Neural progenitor cell (in vitro differentiated cells): Measurements from ENCODE around the gene ATP7B. TPM values are rescaled to one million over a fixed set of nuclear protein-coding genes. Genes with fewer than 3 reads are reported as not detected.

Source experiments
- DNase-seq: peaks from one replicate; pipeline ENCODE4 v3.0.0-alpha.2; 2016; ENCODE audit warnings: low spot score
- H2AFZ ChIP-seq: fragments of 200-600 bp; sonication (generic); replicated peaks from 2 replicates; pipeline ENCODE4 v1.6.1; 2016; ENCODE audit warnings: antibody characterized with exemption
- H3F3A ChIP-seq: fragments of 200-600 bp; sonication (generic); 2 replicates; pipeline ENCODE4 v1.6.1; 2016; ENCODE audit warnings: antibody characterized with exemption, low read depth
- H3K27ac ChIP-seq: fragments of 200-600 bp; sonication (generic); 2 replicates; pipeline ENCODE4 v1.5.1; 2016; ENCODE audit warnings: mild to moderate bottlenecking
- H3K27me3 ChIP-seq: fragments of 200-600 bp; sonication (generic); 2 replicates; pipeline ENCODE4 v1.6.1; 2016; ENCODE audit warnings: mild to moderate bottlenecking, moderate library complexity
- H3K36me3 ChIP-seq: fragments of 200-600 bp; sonication (generic); 2 replicates; pipeline ENCODE4 v1.5.1; 2016
- H3K4me1 ChIP-seq: fragments of 200-600 bp; sonication (generic); 2 replicates; pipeline ENCODE4 v1.6.1; 2016; ENCODE audit warnings: mixed run types
- H3K4me2 ChIP-seq: fragments of 200-600 bp; sonication (generic); 2 replicates; pipeline ENCODE4 v1.6.1; 2016
- H3K4me3 ChIP-seq: fragments of 200-600 bp; sonication (generic); 2 replicates; pipeline ENCODE4 v1.5.1; 2016
- H3K79me2 ChIP-seq: fragments of 200-600 bp; sonication (generic); 2 replicates; pipeline ENCODE4 v1.6.1; 2016; ENCODE audit warnings: low read depth
- H3K9ac ChIP-seq: fragments of 200-600 bp; sonication (generic); 2 replicates; pipeline ENCODE4 v1.6.1; 2016
- H3K9me3 ChIP-seq: fragments of 200-600 bp; sonication (generic); 2 replicates; pipeline ENCODE4 v1.5.1; 2016; ENCODE audit warnings: low read depth
- H4K20me1 ChIP-seq: fragments of 200-600 bp; sonication (generic); 2 replicates; pipeline ENCODE4 v1.6.1; 2016; ENCODE audit warnings: low read depth
- H3K27ac Mint-ChIP-seq: 3 replicates; pipeline ENCODE4 v1.8.0; 2021; ENCODE audit warnings: mixed read lengths
- H3K27me3 Mint-ChIP-seq: 2 replicates; pipeline ENCODE4 v1.8.0; 2022; ENCODE audit warnings: low read depth, mild to moderate bottlenecking, inconsistent platforms, moderate library complexity, mixed read lengths; ENCODE audit not compliant: insufficient read depth
- H3K36me3 Mint-ChIP-seq: 3 replicates; pipeline ENCODE4 v1.8.0; 2021; ENCODE audit warnings: mixed read lengths
- H3K4me1 Mint-ChIP-seq: 3 replicates; pipeline ENCODE4 v1.8.0; 2021; ENCODE audit warnings: mixed read lengths
- H3K4me3 Mint-ChIP-seq: 3 replicates; pipeline ENCODE4 v1.8.0; 2021; ENCODE audit warnings: mild to moderate bottlenecking, moderate library complexity, mixed read lengths
- H3K9me3 Mint-ChIP-seq: 3 replicates; pipeline ENCODE4 v1.8.0; 2020; ENCODE audit warnings: mixed read lengths
- EZH2 ChIP-seq: fragments of 200-600 bp; sonication (generic); IDR thresholded peaks from 2 replicates; pipeline ENCODE4 v1.6.1; 2017; ENCODE audit warnings: antibody characterized with exemption, mild to moderate bottlenecking, moderate library complexity
- EZH2phosphoT487 ChIP-seq: fragments of 200-600 bp; sonication (generic); IDR thresholded peaks from 2 replicates; pipeline ENCODE4 v1.6.1; 2017; ENCODE audit warnings: antibody characterized with exemption
- total RNA-seq: library from RNA; depleted of rRNA; stranded (reverse); fragments of >200 nt; gene quantifications from 2 replicates; pipeline ENCODE4 v1.2.3, GENCODE V29; 2015; ENCODE audit warnings: low replicate concordance
- TF ChIP-seq, protein P1 (sequence below): fragments of 200-600 bp; sonication (generic); IDR thresholded peaks from 2 replicates; pipeline ENCODE4 v1.5.1; 2017; ENCODE audit warnings: antibody characterized with exemption, mild to moderate bottlenecking

ATP7B gene
- total RNA-seq, 1 donor from 2014 or later: 8.2 TPM

GRCh38 chr13:51937320-51938290 is 73.6 kb downstream of the ATP7B start:
- Histone ChIP-seq H3K79me2 (no peaks in the 10 kb centered on the region), H3K36me3 (no peaks in the 10 kb centered on the region), H3K4me1 (no peaks in the 10 kb centered on the region), H3K9ac (no peak overlapping the region), H3K4me2 (no peak overlapping the region), H3F3A (no peaks in the 10 kb centered on the region), H3K27ac (no peak overlapping the region), H3K9me3 (no peaks in the 10 kb centered on the region), H3K27me3 (no peaks in the 10 kb centered on the region), H3K4me3 (no peak overlapping the region), H4K20me1 (no peaks in the 10 kb centered on the region), H2AFZ (no peak overlapping the region)
- H3K9me3 Mint-ChIP-seq: no peaks in the 10 kb centered on the region
- no peak overlapping the region for H3K4me3 Mint-ChIP-seq
- no peak for DNase-seq
- H3K27me3 Mint-ChIP-seq: peaks cover 4% of the 10 kb centered on the region
- TF ChIP-seq EZH2phosphoT487: no peak
- TF ChIP-seq, protein P1, sequence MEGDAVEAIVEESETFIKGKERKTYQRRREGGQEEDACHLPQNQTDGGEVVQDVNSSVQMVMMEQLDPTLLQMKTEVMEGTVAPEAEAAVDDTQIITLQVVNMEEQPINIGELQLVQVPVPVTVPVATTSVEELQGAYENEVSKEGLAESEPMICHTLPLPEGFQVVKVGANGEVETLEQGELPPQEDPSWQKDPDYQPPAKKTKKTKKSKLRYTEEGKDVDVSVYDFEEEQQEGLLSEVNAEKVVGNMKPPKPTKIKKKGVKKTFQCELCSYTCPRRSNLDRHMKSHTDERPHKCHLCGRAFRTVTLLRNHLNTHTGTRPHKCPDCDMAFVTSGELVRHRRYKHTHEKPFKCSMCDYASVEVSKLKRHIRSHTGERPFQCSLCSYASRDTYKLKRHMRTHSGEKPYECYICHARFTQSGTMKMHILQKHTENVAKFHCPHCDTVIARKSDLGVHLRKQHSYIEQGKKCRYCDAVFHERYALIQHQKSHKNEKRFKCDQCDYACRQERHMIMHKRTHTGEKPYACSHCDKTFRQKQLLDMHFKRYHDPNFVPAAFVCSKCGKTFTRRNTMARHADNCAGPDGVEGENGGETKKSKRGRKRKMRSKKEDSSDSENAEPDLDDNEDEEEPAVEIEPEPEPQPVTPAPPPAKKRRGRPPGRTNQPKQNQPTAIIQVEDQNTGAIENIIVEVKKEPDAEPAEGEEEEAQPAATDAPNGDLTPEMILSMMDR: no peak
- no peak for TF ChIP-seq EZH2
- H3K4me1 Mint-ChIP-seq: no peaks in the 10 kb centered on the region
- peaks cover 11% of the 10 kb centered on the region for H3K36me3 Mint-ChIP-seq
- H3K27ac Mint-ChIP-seq: no peak overlapping the region

DNA sequence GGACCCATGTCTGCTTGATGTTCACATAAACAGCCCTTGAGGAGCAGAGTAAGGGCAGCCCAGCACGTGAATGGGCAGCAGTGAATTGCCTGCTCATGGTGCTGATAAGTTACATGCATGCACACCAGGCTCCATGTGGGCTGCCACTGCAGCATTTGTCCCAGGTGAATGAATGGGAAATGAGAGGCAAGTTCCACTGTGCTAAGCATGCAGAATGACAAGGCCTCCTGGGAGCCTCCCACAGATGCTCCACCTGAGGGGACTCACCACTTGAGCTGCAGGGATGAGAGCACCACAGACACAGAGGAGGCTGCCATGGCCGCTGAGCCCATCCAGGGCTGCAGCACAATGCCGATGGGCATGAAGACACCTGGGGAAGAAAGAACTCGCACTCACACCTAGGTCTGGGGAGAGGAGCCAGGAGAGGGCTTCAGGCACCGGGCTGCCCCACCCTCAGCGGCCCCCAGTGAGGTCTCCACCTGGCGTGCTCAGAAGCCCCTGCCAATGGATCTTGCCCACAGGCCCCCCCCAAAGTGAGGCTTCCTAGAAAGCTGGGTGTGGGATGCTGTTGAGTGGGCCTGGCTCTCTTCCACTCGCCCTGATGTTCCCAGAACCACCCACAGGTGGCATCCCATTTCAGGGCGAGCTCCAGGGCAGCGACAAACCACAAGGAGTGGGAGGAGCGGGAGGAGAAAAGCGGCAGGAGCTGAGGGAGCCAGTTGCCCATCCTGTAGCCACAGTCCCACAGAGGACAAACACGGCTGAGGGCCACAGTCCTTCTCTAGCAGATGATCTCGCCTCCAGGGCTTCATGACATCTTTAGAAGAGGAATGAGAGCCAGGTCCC is 75.7 kb downstream of the ATP7B start:
- Mint-ChIP-seq H3K4me3 (no peak overlapping the region), H3K27ac (no peak overlapping the region), H3K9me3 (no peaks in the 10 kb centered on the region), H3K27me3 (peaks cover 4% of the 10 kb centered on the region), H3K36me3 (peaks cover 18% of the 10 kb centered on the region), H3K4me1 (no peaks in the 10 kb centered on the region)
- no peaks in the 10 kb centered on the region for H3K79me2 ChIP-seq
- no peaks in the 10 kb centered on the region for H3K4me1 ChIP-seq
- TF ChIP-seq, protein P1: peak; percentile 58
- TF ChIP-seq EZH2phosphoT487: no peak
- peak; percentile 61 for DNase-seq
- H3K4me2 ChIP-seq: no peak overlapping the region
- H3K27me3 ChIP-seq: no peaks in the 10 kb centered on the region
- H3F3A ChIP-seq: no peaks in the 10 kb centered on the region
- no peak overlapping the region for H2AFZ ChIP-seq
- H3K36me3 ChIP-seq: no peaks in the 10 kb centered on the region
- H3K9ac ChIP-seq: no peak overlapping the region
- no peaks in the 10 kb centered on the region for H4K20me1 ChIP-seq
- no peaks in the 10 kb centered on the region for H3K9me3 ChIP-seq
- H3K27ac ChIP-seq: no peak overlapping the region
- no peak overlapping the region for H3K4me3 ChIP-seq

GRCh38 chr13:51934461-51935087 is 76.7 kb downstream of the ATP7B start:
- no peak overlapping the region for H3K27ac ChIP-seq
- H3K27ac Mint-ChIP-seq: no peak overlapping the region
- H3K9ac ChIP-seq: no peak overlapping the region
- H3K36me3 Mint-ChIP-seq: peaks cover 17% of the 10 kb centered on the region
- no peaks in the 10 kb centered on the region for H3F3A ChIP-seq
- no peak overlapping the region for H2AFZ ChIP-seq
- no peaks in the 10 kb centered on the region for H3K4me1 Mint-ChIP-seq
- no peak for DNase-seq
- no peaks in the 10 kb centered on the region for H3K36me3 ChIP-seq
- no peak overlapping the region for H3K4me3 Mint-ChIP-seq
- H3K9me3 Mint-ChIP-seq: no peaks in the 10 kb centered on the region
- no peaks in the 10 kb centered on the region for H3K27me3 ChIP-seq
- H3K79me2 ChIP-seq: no peaks in the 10 kb centered on the region
- H3K4me1 ChIP-seq: no peaks in the 10 kb centered on the region
- no peaks in the 10 kb centered on the region for H4K20me1 ChIP-seq
- H3K4me2 ChIP-seq: no peak overlapping the region
- no peak overlapping the region for H3K4me3 ChIP-seq
- TF ChIP-seq EZH2: no peak
- TF ChIP-seq, protein P1: no peak
- no peak for TF ChIP-seq EZH2phosphoT487
- peaks cover 4% of the 10 kb centered on the region for H3K27me3 Mint-ChIP-seq
- no peaks in the 10 kb centered on the region for H3K9me3 ChIP-seq
